ENCODE measurements around the gene RFLNA.

The RFLNA gene

DNA sequence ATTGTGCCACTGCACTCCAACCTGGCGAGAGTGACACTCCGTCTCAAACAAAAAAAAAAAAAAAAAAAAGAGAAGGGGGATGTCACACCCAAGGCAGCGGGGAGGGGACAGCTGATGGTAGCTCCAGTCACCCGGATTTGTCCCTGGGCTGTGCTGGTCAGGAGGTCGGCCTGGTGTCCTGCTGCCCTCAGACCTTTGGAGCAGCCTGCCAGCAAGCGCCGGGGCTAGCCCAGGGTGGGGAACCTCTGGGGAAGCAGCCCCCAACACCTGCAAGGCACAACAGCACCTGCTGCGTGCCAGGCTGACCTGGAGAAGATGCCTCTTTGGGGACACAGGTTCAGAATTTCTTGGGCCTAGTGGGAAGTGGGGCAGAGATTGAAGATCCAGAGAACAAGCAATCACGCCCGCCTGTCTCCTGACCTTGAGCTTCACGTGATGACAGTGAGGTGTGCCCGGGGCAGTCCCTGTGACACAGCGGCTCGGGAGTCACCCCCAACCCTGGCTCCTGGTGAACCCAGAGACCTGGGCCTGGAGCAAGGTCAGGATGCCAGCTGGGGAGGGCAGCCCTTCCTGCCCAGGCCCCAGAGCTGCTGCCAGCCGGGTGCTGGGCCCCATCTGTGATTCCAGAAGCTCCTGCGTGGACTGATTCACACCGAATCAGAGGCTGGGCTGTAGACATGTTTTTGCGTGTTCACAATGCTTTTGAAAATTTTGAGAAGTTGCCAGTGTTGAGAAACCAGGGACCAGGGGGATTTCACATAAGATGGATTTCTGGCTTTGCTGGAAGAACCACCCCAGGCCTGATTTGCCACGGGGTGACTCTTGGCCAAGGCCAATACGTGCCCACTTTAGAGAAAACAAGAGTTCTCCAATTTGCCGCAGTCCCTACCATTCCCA lies 66.4 kb downstream of the RFLNA start:
- Histone ChIP-seq H3K4me1 (ENCODE audit: control insufficient read depth in 5 of 5, insufficient read depth in 5 of 5, low read length in 5 of 5) (peaks cover 10 to 38% (median 33%) of the 10 kb centered on the region in 5 donors), H3K27ac (ENCODE audit: low read depth, low read length) (no peak overlapping the region), H3K9me3 (ENCODE audit: control insufficient read depth in 5 of 5, low read length in 5 of 5) (no peaks in the 10 kb centered on the region), H3K27me3 (ENCODE audit: control insufficient read depth in 5 of 5, insufficient read depth in 4 of 5, low read length in 5 of 5) (no peaks in the 10 kb centered on the region), H3K9ac (ENCODE audit: low read length in 5 of 5) (no peak overlapping the region), H3K4me3 (ENCODE audit: low read depth in 1 of 5, low read length in 5 of 5) (no peak overlapping the region), H3K36me3 (ENCODE audit: control insufficient read depth in 5 of 5, insufficient read depth in 5 of 5, low read length in 5 of 5) (peaks cover 0 to 75% (median 49%) of the 10 kb centered on the region in 5 donors)

DNA sequence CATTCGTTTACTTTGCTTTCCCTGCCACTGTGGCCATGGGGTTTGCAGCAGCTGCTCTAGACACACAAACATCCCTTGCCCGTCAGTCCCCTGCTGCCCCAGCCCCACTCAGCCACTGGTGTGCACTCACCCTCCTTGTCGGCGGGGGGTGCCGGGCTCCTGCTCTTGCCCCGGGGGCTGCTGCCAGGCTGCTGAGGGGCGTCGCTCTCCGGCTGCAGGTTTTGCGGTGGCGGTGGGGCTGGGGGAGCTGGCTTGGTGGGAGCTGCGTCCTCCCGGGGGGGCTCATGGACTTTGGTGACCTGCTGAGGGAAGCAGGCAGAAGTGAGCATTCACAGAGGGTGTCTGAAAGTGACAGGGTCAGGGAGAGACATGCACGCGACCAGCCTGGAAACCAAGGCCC lies 67.1 kb downstream of the RFLNA start:
- H3K27me3 ChIP-seq (ENCODE audit: control insufficient read depth in 5 of 5, insufficient read depth in 4 of 5, low read length in 5 of 5): no peaks in the 10 kb centered on the region
- H3K9me3 ChIP-seq (ENCODE audit: control insufficient read depth in 5 of 5, low read length in 5 of 5): no peaks in the 10 kb centered on the region
- no peak overlapping the region for H3K9ac ChIP-seq (ENCODE audit: low read length in 5 of 5)
- peaks cover 10 to 38% (median 33%) of the 10 kb centered on the region in 5 donors for H3K4me1 ChIP-seq (ENCODE audit: control insufficient read depth in 5 of 5, insufficient read depth in 5 of 5, low read length in 5 of 5)
- no peak overlapping the region for H3K27ac ChIP-seq (ENCODE audit: low read depth, low read length)
- no peak overlapping the region for H3K4me3 ChIP-seq (ENCODE audit: low read depth in 1 of 5, low read length in 5 of 5)
- H3K36me3 ChIP-seq (ENCODE audit: control insufficient read depth in 5 of 5, insufficient read depth in 5 of 5, low read length in 5 of 5): peaks cover 0 to 72% (median 44%) of the 10 kb centered on the region in 5 donors

- Histone ChIP-seq H3K27ac (ENCODE audit: low read depth, low read length) (no peak overlapping the region), H3K36me3 (ENCODE audit: control insufficient read depth in 5 of 5, insufficient read depth in 5 of 5, low read length in 5 of 5) (peaks cover 0 to 66% (median 32%) of the 10 kb centered on the region in 5 donors), H3K9ac (ENCODE audit: low read length in 5 of 5) (no peak overlapping the region), H3K27me3 (ENCODE audit: control insufficient read depth in 5 of 5, insufficient read depth in 4 of 5, low read length in 5 of 5) (no peaks in the 10 kb centered on the region), H3K4me1 (ENCODE audit: control insufficient read depth in 5 of 5, insufficient read depth in 5 of 5, low read length in 5 of 5) (peaks cover 16 to 46% (median 40%) of the 10 kb centered on the region in 5 donors), H3K9me3 (ENCODE audit: control insufficient read depth in 5 of 5, low read length in 5 of 5) (no peaks in the 10 kb centered on the region), H3K4me3 (ENCODE audit: low read depth in 1 of 5, low read length in 5 of 5) (no peak overlapping the region)
These were observed 68.6 kb downstream of the RFLNA start for GRCh38 chr12:124363353-124363965.

DNA sequence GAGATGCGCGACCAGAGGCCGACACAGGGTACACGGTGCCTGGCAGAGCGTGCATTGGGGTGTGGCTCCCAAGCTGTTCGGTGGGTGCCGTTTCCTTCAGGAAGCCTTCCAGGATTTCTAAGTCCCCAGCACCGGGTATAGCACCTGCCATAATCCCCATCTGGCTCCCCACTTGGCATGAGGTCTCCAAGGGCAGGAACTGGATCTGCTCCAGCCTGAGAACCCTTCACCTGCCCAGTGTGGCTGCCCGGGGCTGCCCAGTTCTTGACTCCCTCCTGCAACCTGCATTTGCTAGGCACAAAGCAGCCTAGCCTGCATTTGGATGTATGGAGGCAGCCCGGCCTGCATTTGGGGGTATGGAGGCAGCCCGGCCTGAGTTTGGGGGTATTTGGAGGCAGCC lies 69.7 kb downstream of the RFLNA start:
- Histone ChIP-seq H3K36me3 (ENCODE audit: control insufficient read depth in 5 of 5, insufficient read depth in 5 of 5, low read length in 5 of 5) (peaks cover 0 to 62% (median 26%) of the 10 kb centered on the region in 5 donors), H3K9me3 (ENCODE audit: control insufficient read depth in 5 of 5, low read length in 5 of 5) (no peaks in the 10 kb centered on the region), H3K27me3 (ENCODE audit: control insufficient read depth in 5 of 5, insufficient read depth in 4 of 5, low read length in 5 of 5) (no peaks in the 10 kb centered on the region), H3K27ac (ENCODE audit: low read depth, low read length) (no peak overlapping the region), H3K4me1 (ENCODE audit: control insufficient read depth in 5 of 5, insufficient read depth in 5 of 5, low read length in 5 of 5) (peaks cover 13 to 46% (median 40%) of the 10 kb centered on the region in 5 donors), H3K9ac (ENCODE audit: low read length in 5 of 5) (no peak overlapping the region), H3K4me3 (ENCODE audit: low read depth in 1 of 5, low read length in 5 of 5) (no peak overlapping the region)
